A673 (cell line): ENCODE measurements around the gene ADAM12. TPM values are rescaled to one million over a fixed set of nuclear protein-coding genes. Genes with fewer than 3 reads are reported as not detected.

Experiments
- BruUV-seq: library from RNA; stranded (reverse); fragments of 400-500 nt; replicated peaks from 2 replicates; lab custom pipeline; 2021; lab: Mats Ljungman, UMichigan
- CTCF ChIA-PET: fragments of 300-600 bp; sonication (Branson Sonifier 250); formaldehyde crosslinking; loops from one replicate; lab custom pipeline; 2022; ENCODE audit warnings: antibody characterized with exemption; lab: Charles Lee
- POLR2A ChIA-PET: fragments of 300-600 bp; sonication (Branson Sonifier 250); formaldehyde crosslinking; loops from one replicate; lab custom pipeline; 2022; ENCODE audit warnings: antibody characterized with exemption; ENCODE audit not compliant: low non-redundant PET; lab: Charles Lee
- DNase-seq: peaks from one replicate; pipeline ENCODE4 v3.0.0-alpha.2; 2015; ENCODE audit warnings: low spot score
- H3K27ac ChIP-seq: fragments of 200-600 bp; sonication (generic); 2 replicates; pipeline ENCODE4 v1.5.1; 2016; ENCODE audit warnings: mixed run types, low read depth, mild to moderate bottlenecking, mixed read lengths, antibody characterized with exemption, low read length; ENCODE audit not compliant: poor library complexity, severe bottlenecking
- H3K27me3 ChIP-seq: fragments of 200-600 bp; sonication (generic); replicated peaks from 2 replicates; pipeline ENCODE4 v1.6.1; 2017; ENCODE audit warnings: mixed run types, low read depth, mild to moderate bottlenecking, mixed read lengths, antibody characterized with exemption, low read length; ENCODE audit not compliant: insufficient read depth, poor library complexity
- H3K36me3 ChIP-seq: fragments of 200-600 bp; sonication (generic); 2 replicates; pipeline ENCODE4 v1.6.1; 2016; ENCODE audit warnings: mixed run types, mild to moderate bottlenecking, mixed read lengths, antibody characterized with exemption, low read length; ENCODE audit not compliant: insufficient read depth, poor library complexity, severe bottlenecking
- H3K4me1 ChIP-seq: fragments of 200-600 bp; sonication (generic); 2 replicates; pipeline ENCODE4 v1.6.1; 2017; ENCODE audit warnings: mixed run types, mild to moderate bottlenecking, mixed read lengths, antibody characterized with exemption, low read length; ENCODE audit not compliant: insufficient read depth, poor library complexity, severe bottlenecking
- H3K4me3 ChIP-seq: fragments of 200-600 bp; sonication (generic); 2 replicates; pipeline ENCODE4 v1.5.1; 2016; ENCODE audit warnings: low read depth, mixed run types, mild to moderate bottlenecking, mixed read lengths, low read length; ENCODE audit not compliant: poor library complexity, severe bottlenecking
- H3K9me3 ChIP-seq: fragments of 200-600 bp; sonication (generic); 2 replicates; pipeline ENCODE4 v1.6.1; 2016; ENCODE audit warnings: mixed run types, low read depth, mild to moderate bottlenecking, mixed read lengths, antibody characterized with exemption, low read length; ENCODE audit not compliant: poor library complexity, severe bottlenecking
- EZH2 ChIP-seq: fragments of 200-600 bp; sonication (generic); IDR thresholded peaks from 2 replicates; pipeline ENCODE4 v1.6.1; 2017; ENCODE audit warnings: borderline replicate concordance, low read depth, mild to moderate bottlenecking, mixed read lengths, antibody characterized with exemption, low read length; ENCODE audit not compliant: poor library complexity, severe bottlenecking
- intact Hi-C: fragments of 100-400 bp; cut with micrococcal nuclease; formaldehyde crosslinking; loops from one replicate; pipeline ENCODE4 v1.10.0; 2022; ENCODE audit not compliant: unreplicated experiment
- total RNA-seq: library from RNA; stranded (reverse); gene quantifications from 2 replicates; pipeline ENCODE4 v1.2.3, GENCODE V29; 2021
- TF ChIP-seq, protein P1 (sequence below): fragments of 300-800, 200-600 bp; sonication (generic); conservative IDR thresholded peaks from 2 replicates; pipeline ENCODE4 v1.5.1; 2017; ENCODE audit warnings: low read depth, mild to moderate bottlenecking, antibody characterized with exemption, low read length, moderate library complexity, mixed read lengths

The ADAM12 gene
- total RNA-seq, 1 experiment from 2014 or later = 0.17 TPM

DNA sequence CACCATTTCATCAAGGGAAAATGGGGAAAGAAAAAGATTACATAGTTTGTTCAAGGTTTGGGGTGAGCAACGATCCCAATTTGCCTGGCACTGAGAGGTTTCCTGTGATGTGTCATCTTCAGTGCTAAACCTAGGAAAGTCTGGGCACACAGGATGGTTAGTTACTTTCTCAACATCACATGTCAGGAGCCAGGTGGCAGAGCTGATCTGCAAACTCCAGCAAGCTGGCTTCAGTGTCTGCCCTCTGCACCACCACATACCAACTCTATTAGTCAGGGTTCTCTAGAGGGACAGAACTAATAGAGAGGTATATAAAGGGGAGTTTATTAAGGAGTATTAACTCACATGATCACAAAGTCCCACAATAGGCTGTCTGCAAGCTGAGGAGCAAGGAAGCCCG lies 11.3 kb downstream of the ADAM12 start:
- TF ChIP-seq, protein P1, sequence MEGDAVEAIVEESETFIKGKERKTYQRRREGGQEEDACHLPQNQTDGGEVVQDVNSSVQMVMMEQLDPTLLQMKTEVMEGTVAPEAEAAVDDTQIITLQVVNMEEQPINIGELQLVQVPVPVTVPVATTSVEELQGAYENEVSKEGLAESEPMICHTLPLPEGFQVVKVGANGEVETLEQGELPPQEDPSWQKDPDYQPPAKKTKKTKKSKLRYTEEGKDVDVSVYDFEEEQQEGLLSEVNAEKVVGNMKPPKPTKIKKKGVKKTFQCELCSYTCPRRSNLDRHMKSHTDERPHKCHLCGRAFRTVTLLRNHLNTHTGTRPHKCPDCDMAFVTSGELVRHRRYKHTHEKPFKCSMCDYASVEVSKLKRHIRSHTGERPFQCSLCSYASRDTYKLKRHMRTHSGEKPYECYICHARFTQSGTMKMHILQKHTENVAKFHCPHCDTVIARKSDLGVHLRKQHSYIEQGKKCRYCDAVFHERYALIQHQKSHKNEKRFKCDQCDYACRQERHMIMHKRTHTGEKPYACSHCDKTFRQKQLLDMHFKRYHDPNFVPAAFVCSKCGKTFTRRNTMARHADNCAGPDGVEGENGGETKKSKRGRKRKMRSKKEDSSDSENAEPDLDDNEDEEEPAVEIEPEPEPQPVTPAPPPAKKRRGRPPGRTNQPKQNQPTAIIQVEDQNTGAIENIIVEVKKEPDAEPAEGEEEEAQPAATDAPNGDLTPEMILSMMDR = no peak
- no peak for TF ChIP-seq EZH2
- ChIA-PET CTCF (no interaction called here), POLR2A (no interaction called here)
- no peak for DNase-seq
- H3K9me3 ChIP-seq = no peaks in the 10 kb centered on the region
- no peaks in the 10 kb centered on the region for H3K4me1 ChIP-seq
- intact Hi-C loops = no loop called here
- no peak overlapping the region for H3K4me3 ChIP-seq
- BruUV-seq = no TSS peak
- H3K27me3 ChIP-seq = peaks cover 3% of the 10 kb centered on the region
- no peak overlapping the region for H3K27ac ChIP-seq
- no peaks in the 10 kb centered on the region for H3K36me3 ChIP-seq

DNA sequence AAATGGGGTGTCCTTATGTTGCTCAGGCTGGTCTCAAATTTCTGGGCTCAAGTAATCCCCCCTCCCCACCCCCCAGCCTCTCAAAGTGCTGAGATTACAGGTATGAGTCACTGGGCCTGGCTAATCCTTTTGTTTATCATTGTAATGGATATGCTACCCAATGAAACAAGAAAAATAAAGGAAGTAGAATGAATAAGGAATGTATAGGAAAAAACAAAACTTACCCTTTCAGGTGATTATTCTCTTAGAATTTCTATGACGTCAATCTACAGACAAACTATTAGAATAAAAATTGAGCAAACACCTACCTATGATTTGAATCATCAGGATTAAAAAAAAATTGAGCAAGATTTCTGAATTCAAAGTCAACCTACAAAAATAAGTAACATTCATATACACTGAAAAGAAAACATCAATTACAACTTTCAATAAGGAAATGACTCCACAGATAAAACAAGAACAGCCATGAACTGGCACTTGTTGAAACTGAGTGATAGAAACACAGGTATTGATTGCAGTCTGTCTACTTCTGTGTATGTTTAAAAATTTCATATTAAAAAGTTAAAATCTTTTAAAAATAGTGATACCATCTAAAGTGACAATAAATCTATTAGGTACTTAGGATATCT lies 12.2 kb downstream of the ADAM12 start:
- CTCF ChIA-PET = no interaction called here
- BruUV-seq = no TSS peak
- TF ChIP-seq EZH2 = no peak
- TF ChIP-seq, protein P1 = no peak

DNA sequence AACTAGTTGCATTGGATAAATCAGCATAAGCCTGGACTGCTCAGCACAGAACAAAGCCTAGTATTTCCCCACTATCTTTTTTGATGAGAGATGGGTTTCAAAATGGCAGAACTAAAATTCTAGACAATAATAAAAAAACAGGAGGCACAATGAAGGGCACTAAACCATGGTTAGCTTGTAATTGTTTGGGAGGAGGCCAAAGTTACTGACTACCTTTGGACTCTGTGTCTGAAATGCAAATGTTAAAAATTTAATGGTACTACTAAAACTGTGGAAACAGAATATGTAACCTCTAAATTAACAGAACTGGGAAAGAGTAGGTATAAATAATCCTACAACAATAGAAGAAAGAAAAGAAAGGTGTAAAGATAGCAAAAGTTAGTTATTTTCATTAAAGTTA lies 13.0 kb downstream of the ADAM12 start:
- no peak overlapping the region for H3K27ac ChIP-seq
- no peaks in the 10 kb centered on the region for H3K9me3 ChIP-seq
- POLR2A ChIA-PET = no interaction called here
- no peaks in the 10 kb centered on the region for H3K4me1 ChIP-seq
- no TSS peak for BruUV-seq
- H3K27me3 ChIP-seq = peaks cover 3% of the 10 kb centered on the region
- intact Hi-C loops = no loop called here
- TF ChIP-seq, protein P1 = no peak
- TF ChIP-seq EZH2 = no peak
- no peak for DNase-seq
- CTCF ChIA-PET = no interaction called here
- no peaks in the 10 kb centered on the region for H3K36me3 ChIP-seq
- no peak overlapping the region for H3K4me3 ChIP-seq

More for the DNA sequence above, 12.2 kb downstream of the ADAM12 start:
- intact Hi-C loops = no loop called here
- H3K27ac ChIP-seq = no peak overlapping the region
- DNase-seq = no peak
- H3K27me3 ChIP-seq = peaks cover 3% of the 10 kb centered on the region
- no peaks in the 10 kb centered on the region for H3K9me3 ChIP-seq
- H3K36me3 ChIP-seq = no peaks in the 10 kb centered on the region
- POLR2A ChIA-PET = no interaction called here
- H3K4me1 ChIP-seq = no peaks in the 10 kb centered on the region
- no peak overlapping the region for H3K4me3 ChIP-seq
